DOHH2 (cell line): Measurements from ENCODE around the gene RAB8B.

ENCODE experiments used
- EZH2phosphoT487 ChIP-seq: fragments of 200-600 bp; sonication (generic); IDR thresholded peaks from 2 replicates; pipeline ENCODE4 v1.6.1; 2017; ENCODE audit warnings: borderline replicate concordance, mild to moderate bottlenecking, antibody characterized with exemption, low read length, moderate library complexity, mixed read lengths
- TF ChIP-seq, protein P1 (sequence below): fragments of 200-600 bp; sonication (generic); IDR thresholded peaks from one replicate; pipeline ENCODE4 v1.5.1; 2014; ENCODE audit warnings: antibody characterized with exemption, mild to moderate bottlenecking, low read depth, low read length; ENCODE audit not compliant: poor library complexity, severe bottlenecking

- TF ChIP-seq, protein P1, sequence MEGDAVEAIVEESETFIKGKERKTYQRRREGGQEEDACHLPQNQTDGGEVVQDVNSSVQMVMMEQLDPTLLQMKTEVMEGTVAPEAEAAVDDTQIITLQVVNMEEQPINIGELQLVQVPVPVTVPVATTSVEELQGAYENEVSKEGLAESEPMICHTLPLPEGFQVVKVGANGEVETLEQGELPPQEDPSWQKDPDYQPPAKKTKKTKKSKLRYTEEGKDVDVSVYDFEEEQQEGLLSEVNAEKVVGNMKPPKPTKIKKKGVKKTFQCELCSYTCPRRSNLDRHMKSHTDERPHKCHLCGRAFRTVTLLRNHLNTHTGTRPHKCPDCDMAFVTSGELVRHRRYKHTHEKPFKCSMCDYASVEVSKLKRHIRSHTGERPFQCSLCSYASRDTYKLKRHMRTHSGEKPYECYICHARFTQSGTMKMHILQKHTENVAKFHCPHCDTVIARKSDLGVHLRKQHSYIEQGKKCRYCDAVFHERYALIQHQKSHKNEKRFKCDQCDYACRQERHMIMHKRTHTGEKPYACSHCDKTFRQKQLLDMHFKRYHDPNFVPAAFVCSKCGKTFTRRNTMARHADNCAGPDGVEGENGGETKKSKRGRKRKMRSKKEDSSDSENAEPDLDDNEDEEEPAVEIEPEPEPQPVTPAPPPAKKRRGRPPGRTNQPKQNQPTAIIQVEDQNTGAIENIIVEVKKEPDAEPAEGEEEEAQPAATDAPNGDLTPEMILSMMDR, result no peak
- TF ChIP-seq EZH2phosphoT487, result no peak
These were observed 119.1 kb downstream of the RAB8B start for GRCh38 chr15:63308491-63308890.
